ENCODE data around the gene LCN15.
"Not testable (repeated sequence)": the region's sequence is repeated elsewhere in the genome, so short reads cannot be mapped to it uniquely, and the experiment has no call there.

Gene LCN15

GRCh38 chr9:136719195-136719880 lies 45.0 kb downstream of the LCN15 start:
- no peak for DNase-seq

DNA sequence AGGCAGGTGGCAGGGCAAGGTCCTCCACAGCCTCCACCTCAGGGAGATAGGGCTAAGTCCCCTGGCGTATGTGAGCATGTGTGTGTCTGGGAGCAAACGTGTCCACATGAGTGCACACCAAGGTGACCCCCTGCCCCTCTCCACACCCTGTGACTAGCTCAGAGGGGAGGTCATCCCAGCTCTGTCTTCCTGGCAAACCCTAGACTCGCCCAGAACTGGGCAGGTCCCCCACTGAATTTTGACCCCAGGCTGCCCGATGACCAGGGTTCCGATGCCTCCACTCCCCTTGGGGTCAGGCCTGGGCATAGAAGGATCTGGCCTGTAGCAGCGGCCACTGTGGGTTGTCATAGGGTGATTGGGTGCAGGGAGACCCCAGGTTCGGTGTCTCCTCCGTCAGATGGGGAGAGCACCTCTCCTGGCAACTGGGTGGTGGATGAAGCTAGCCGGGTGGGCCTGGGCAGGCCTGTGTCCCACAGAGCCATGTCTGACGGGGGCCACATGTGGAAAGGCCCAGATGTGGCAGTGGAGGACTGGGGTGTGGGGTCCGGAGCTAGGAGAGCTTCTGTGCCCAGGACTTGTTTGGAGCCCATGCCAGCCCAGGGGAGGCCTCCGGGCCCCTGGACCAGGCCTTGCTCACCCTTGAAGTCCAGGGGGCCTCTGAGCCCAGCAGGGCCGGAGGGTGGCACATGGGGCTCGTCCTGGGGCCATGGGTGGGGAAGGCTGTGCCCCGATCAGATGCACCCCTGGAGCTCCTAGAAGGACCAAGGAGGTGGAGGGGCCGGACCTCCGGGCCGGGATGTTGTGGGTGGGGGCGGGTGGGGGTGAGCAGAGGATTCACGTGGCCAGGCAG lies 45.7 kb downstream of the LCN15 start:
- DNase-seq = no peak

DNA sequence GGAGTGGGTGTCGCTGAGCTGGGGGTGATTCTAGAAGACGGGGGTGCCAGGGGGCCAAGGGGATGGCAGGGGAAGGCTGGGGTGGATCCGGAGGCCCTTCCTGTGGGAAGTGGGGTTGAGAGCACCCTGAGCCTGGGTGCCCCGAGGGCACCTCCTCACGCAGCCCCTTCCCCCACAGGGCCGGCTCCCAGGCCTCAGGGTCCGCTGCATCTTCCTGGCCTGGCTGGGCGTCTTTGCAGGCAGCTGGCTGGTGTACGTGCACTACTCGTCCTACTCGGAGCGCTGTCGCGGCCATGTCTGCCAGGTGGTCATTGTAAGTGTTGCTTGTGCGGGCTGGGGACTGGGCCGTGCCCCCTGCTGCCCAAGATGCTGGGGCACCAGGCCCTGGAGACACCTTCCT lies 46.9 kb downstream of the LCN15 start:
- no peak for DNase-seq

- no peak for DNase-seq
Measured at GRCh38 chr9:136714893-136715274, 49.4 kb downstream of the LCN15 start.

DNA sequence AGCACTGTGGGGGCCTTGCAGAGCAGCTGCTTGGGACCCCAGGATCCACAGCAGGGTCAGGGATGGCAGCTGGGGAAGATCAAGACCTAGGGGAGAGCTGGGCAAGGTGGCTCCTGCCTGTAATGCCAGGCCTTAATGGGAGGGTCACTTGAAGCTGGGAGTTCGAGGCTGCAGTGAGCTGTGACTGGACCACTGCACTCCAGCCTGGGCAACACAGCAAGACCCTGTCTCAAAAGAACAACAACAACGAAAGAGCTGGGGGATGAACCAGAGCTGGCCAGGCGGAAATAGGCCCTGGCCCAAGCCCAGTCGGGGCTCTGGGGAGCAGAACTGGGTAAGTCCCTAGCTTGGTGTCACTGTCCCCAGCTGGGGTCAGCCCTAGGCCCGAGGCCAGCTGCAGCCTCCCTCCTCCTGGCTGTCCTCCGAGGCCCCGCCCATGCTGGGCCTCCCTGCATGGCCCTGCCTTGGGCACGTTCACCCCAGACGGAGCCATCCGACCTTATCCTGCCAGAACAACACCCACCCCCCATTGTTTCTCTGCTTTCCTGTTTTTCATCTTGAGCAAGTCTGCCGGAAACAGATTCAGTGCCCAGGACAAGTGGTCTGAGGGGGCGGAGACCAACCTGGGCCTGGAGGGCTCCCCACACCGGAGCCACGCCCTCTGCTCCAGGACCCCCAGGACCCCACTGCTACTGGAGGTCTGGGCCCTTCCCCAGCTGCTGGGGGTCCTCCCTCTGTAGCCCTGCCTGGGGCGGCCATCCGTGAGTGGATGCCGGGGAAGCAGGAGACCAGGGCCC lies 50.0 kb downstream of the LCN15 start:
- DNase-seq = no peak

- peak in 1 of 2 experiments; percentile 52 for DNase-seq
Measured at GRCh38 chr9:136713550-136713949, 50.8 kb downstream of the LCN15 start.

GRCh38 chr9:136712690-136713544 lies 51.4 kb downstream of the LCN15 start:
- DNase-seq = no peak

- peak in 1 of 2 experiments; percentile 22 for DNase-seq
Measured at GRCh38 chr9:136711751-136712689, 52.3 kb downstream of the LCN15 start, which contains the start of gene DIPK1B. DIPK1B (plus strand) TSS chr9:136712572; CDS start chr9:136712666, 94 bp downstream.

GRCh38 chr9:136711219-136711648 lies 53.1 kb downstream of the LCN15 start:
- not testable (repeated sequence) for DNase-seq

GRCh38 chr9:136710543-136710942 lies 53.8 kb downstream of the LCN15 start:
- DNase-seq = no peak

Data from NCI-H446 (cell line).